IMR-90 (cell line): ENCODE data around the gene SPIN4. TPM values are rescaled to one million over a fixed set of nuclear protein-coding genes. Genes with fewer than 3 reads are reported as not detected.

Source experiments
- ATAC-seq: fragments of 200-7000 bp; cut with Tn5 transposase; 2 replicates; pipeline ENCODE4 v1.9.1; 2020; ENCODE audit warnings: low read depth, mild to moderate bottlenecking, moderate library complexity
- BruUV-seq: library from RNA; stranded (reverse); fragments of 400-500 nt; replicated peaks from 2 replicates; lab custom pipeline; 2021; lab: Mats Ljungman, UMichigan
- CTCF ChIA-PET: fragments of 300-600 bp; formaldehyde crosslinking; extraction: SDS; loops from one replicate; lab custom pipeline; 2021; ENCODE audit warnings: antibody characterized with exemption; lab: Yijun Ruan, JAX
- POLR2A ChIA-PET: fragments of 300-600 bp; sonication (Branson Sonifier 250); formaldehyde crosslinking; loops from one replicate; lab custom pipeline; 2022; ENCODE audit warnings: antibody characterized with exemption; ENCODE audit not compliant: unreplicated experiment; lab: Charles Lee
- DNase-seq: peaks from one replicate; pipeline ENCODE4 v3.0.0; 2013
- H2AFZ ChIP-seq: replicated peaks from 2 replicates; pipeline ENCODE3; 2013; ENCODE audit warnings: low read length, mild to moderate bottlenecking; ENCODE audit not compliant: poor library complexity
- H2AK5ac ChIP-seq: 2 replicates; pipeline ENCODE4 v1.6.1; 2013; ENCODE audit warnings: low read depth, low read length, inconsistent platforms
- H2AK9ac ChIP-seq: replicated peaks from 2 replicates; pipeline ENCODE3; 2013; ENCODE audit warnings: mild to moderate bottlenecking, low read depth, low read length, moderate library complexity; ENCODE audit not compliant: poor library complexity
- H2BK120ac ChIP-seq: 2 replicates; pipeline ENCODE4 v1.6.1; 2013; ENCODE audit warnings: low read depth, low read length, inconsistent platforms
- H2BK15ac ChIP-seq: 3 replicates; pipeline ENCODE4 v1.6.1; 2013; ENCODE audit warnings: low read depth, low read length, inconsistent platforms
- H2BK20ac ChIP-seq: 2 replicates; pipeline ENCODE4 v1.6.1; 2013; ENCODE audit warnings: low read depth, mild to moderate bottlenecking, inconsistent platforms, low read length, moderate library complexity
- H2BK5ac ChIP-seq: 2 replicates; pipeline ENCODE4 v1.6.1; 2013; ENCODE audit warnings: mild to moderate bottlenecking, low read depth, low read length, inconsistent platforms; ENCODE audit not compliant: poor library complexity, severe bottlenecking
- H3K14ac ChIP-seq: replicated peaks from 2 replicates; pipeline ENCODE4 v1.6.1; 2013; ENCODE audit warnings: low read depth, low read length, inconsistent platforms
- H3K18ac ChIP-seq: 2 replicates; pipeline ENCODE4 v1.6.1; 2013; ENCODE audit warnings: low read depth, low read length, control low read depth
- H3K23ac ChIP-seq: 2 replicates; pipeline ENCODE4 v1.6.1; 2013; ENCODE audit warnings: low read depth, low read length, inconsistent platforms
- H3K27ac ChIP-seq: 2 replicates; pipeline ENCODE4 v1.5.1; 2013; ENCODE audit warnings: mild to moderate bottlenecking, control low read depth, low read length; ENCODE audit not compliant: insufficient read depth
- H3K27me3 ChIP-seq: 2 replicates; pipeline ENCODE4 v1.6.1; 2013; ENCODE audit warnings: low read length; ENCODE audit not compliant: control insufficient read depth, insufficient read depth
- H3K36me3 ChIP-seq: 2 replicates; pipeline ENCODE4 v1.6.1; 2013; ENCODE audit warnings: low read length, mixed read lengths; ENCODE audit not compliant: control insufficient read depth, insufficient read depth
- H3K4ac ChIP-seq: 2 replicates; pipeline ENCODE4 v1.6.1; 2013; ENCODE audit warnings: low read depth, low read length, inconsistent platforms
- H3K4me1 ChIP-seq: 2 replicates; pipeline ENCODE4 v1.6.1; 2013; ENCODE audit warnings: low read length, mixed read lengths; ENCODE audit not compliant: control insufficient read depth, insufficient read depth
- H3K4me2 ChIP-seq: 2 replicates; pipeline ENCODE4 v1.6.1; 2013; ENCODE audit warnings: low read depth, mild to moderate bottlenecking, control low read depth, low read length, moderate library complexity
- H3K4me3 ChIP-seq: 2 replicates; pipeline ENCODE4 v1.5.1; 2013; ENCODE audit warnings: low read depth, mild to moderate bottlenecking, control low read depth, low read length, moderate library complexity; ENCODE audit not compliant: insufficient read depth
- H3K56ac ChIP-seq: 2 replicates; pipeline ENCODE4 v1.6.1; 2013; ENCODE audit warnings: low read length, inconsistent platforms; ENCODE audit not compliant: insufficient read depth; ENCODE audit errors: extremely low read depth
- H3K79me1 ChIP-seq, 2 experiments: 2 replicates each; pipeline ENCODE4 v1.6.1; 2013; ENCODE audit warnings: low read length in 2 of 2, inconsistent platforms in 1 of 2, low read depth in 1 of 2
- H3K9ac ChIP-seq: 2 replicates; pipeline ENCODE4 v1.6.1; 2013; ENCODE audit warnings: low read depth, low read length, control low read depth
- H3K9me1 ChIP-seq: 2 replicates; pipeline ENCODE4 v1.6.1; 2013; ENCODE audit warnings: low read length, inconsistent platforms; ENCODE audit not compliant: insufficient read depth
- H3K9me3 ChIP-seq: 2 replicates; pipeline ENCODE4 v1.6.1; 2013; ENCODE audit warnings: low read length; ENCODE audit not compliant: control insufficient read depth, insufficient read depth
- H4K20me1 ChIP-seq: 2 replicates; pipeline ENCODE4 v1.6.1; 2013; ENCODE audit warnings: low read length, inconsistent platforms; ENCODE audit not compliant: insufficient read depth
- H4K5ac ChIP-seq: 2 replicates; pipeline ENCODE4 v1.6.1; 2013; ENCODE audit warnings: mild to moderate bottlenecking, low read depth, low read length, control low read depth
- H4K8ac ChIP-seq, 2 experiments: 2 replicates each; pipeline ENCODE4 v1.6.1; 2013; ENCODE audit warnings: low read depth in 2 of 2, low read length in 2 of 2, control low read depth in 1 of 2, inconsistent platforms in 1 of 2
- H4K91ac ChIP-seq: 2 replicates; pipeline ENCODE4 v1.6.1; 2013; ENCODE audit warnings: low read depth, low read length, inconsistent platforms; ENCODE audit not compliant: insufficient read depth
- BHLHE40 ChIP-seq: fragments of 150-350 bp; IDR thresholded peaks from 2 replicates; pipeline ENCODE4 v1.6.1; 2016; ENCODE audit warnings: mild to moderate bottlenecking, low read depth, low read length
- CEBPB ChIP-seq: IDR thresholded peaks from 2 replicates; pipeline ENCODE4 v1.6.1; 2012; ENCODE audit warnings: low read depth, low read length, improper control_type of control experiment
- CHD1 ChIP-seq: IDR thresholded peaks from 2 replicates; pipeline ENCODE4 v1.6.1; 2012; ENCODE audit warnings: low read depth, low read length, improper control_type of control experiment
- FOS ChIP-seq: fragments of 150-350 bp; IDR thresholded peaks from 2 replicates; pipeline ENCODE4 v1.6.1; 2016; ENCODE audit warnings: low read depth, low read length
- MAFK ChIP-seq: IDR thresholded peaks from 2 replicates; pipeline ENCODE4 v1.6.1; 2012; ENCODE audit warnings: low read depth, low read length, improper control_type of control experiment
- MAZ ChIP-seq: IDR thresholded peaks from 2 replicates; pipeline ENCODE4 v1.6.1; 2012; ENCODE audit warnings: low read depth, mild to moderate bottlenecking, low read length, improper control_type of control experiment, moderate library complexity, borderline replicate concordance
- MXI1 ChIP-seq: IDR thresholded peaks from 2 replicates; pipeline ENCODE4 v1.6.1; 2012; ENCODE audit warnings: low read depth, mild to moderate bottlenecking, low read length, moderate library complexity, borderline replicate concordance
- RAD21 ChIP-seq: IDR thresholded peaks from 2 replicates; pipeline ENCODE4 v1.6.1; 2012; ENCODE audit warnings: low read length, improper control_type of control experiment
- RCOR1 ChIP-seq: IDR thresholded peaks from 2 replicates; pipeline ENCODE4 v1.6.1; 2012; ENCODE audit warnings: mild to moderate bottlenecking, low read length, improper control_type of control experiment; ENCODE audit not compliant: insufficient replicate concordance
- RFX5 ChIP-seq: IDR thresholded peaks from 2 replicates; pipeline ENCODE4 v1.8.0; 2012; ENCODE audit warnings: low read depth, mild to moderate bottlenecking, low read length, moderate library complexity
- WGBS, 2 experiments: methylation state at CpG; one replicate each; pipeline versions ENCODE4 v1.1.5 to v1.1.7; 2013; ENCODE audit warnings: missing lambda C conversion rate in 2 of 2; ENCODE audit not compliant: insufficient read length in 1 of 2; ENCODE audit errors: extremely low coverage in 2 of 2; 5-methylcytosine and 5-hydroxymethylcytosine counted together
- dilution Hi-C: fragments of 300-500 bp; cut with HindIII; formaldehyde crosslinking; loops from one replicate; pipeline ENCODE4 v1.14.3; 2018; ENCODE audit warnings: low sequenced_read_pairs; ENCODE audit not compliant: unreplicated experiment
- in situ Hi-C: fragments of 300-500 bp; cut with MboI; formaldehyde crosslinking; loops from 3 replicates; pipeline ENCODE4 v1.14.3; 2019; ENCODE audit warnings: low sequenced_read_pairs, inconsistent platforms, mixed read lengths
- intact Hi-C: fragments of 100-400 bp; cut with micrococcal nuclease; formaldehyde crosslinking; loops from 2 replicates; pipeline ENCODE4 v1.10.0; 2022
- polyA plus RNA-seq, 3 experiments: library from polyadenylated mRNA; depleted of rRNA; stranded (reverse); fragments of >200 nt; gene quantifications; 2 replicates each; pipeline ENCODE4 v1.2.3, GENCODE V29; 2012; ENCODE audit warnings: low replicate concordance in 1 of 3
- total RNA-seq: library from RNA; depleted of rRNA; stranded (reverse); fragments of >200 nt; gene quantifications from 2 replicates; pipeline ENCODE4 v1.2.3, GENCODE V29; 2012
- TF ChIP-seq, protein P1 (sequence below): conservative IDR thresholded peaks from 2 replicates; pipeline ENCODE4 v1.5.1; 2012; ENCODE audit warnings: mild to moderate bottlenecking, low read depth, low read length, improper control_type of control experiment
- TF ChIP-seq, protein P2 (sequence below): fragments of 150-350 bp; IDR thresholded peaks from 2 replicates; pipeline ENCODE4 v1.6.1; 2016; ENCODE audit warnings: low read depth, mild to moderate bottlenecking, low read length, moderate library complexity, borderline replicate concordance
- TF ChIP-seq, protein P3 (sequence below): fragments of 150-350 bp; IDR thresholded peaks from 2 replicates; pipeline ENCODE4 v1.6.1; 2017; ENCODE audit warnings: mild to moderate bottlenecking, antibody characterized with exemption, low read length, low read depth

Gene SPIN4
- total and polyA plus RNA-seq, 2 of the 4 experiments (the other 2 are of a cell fraction), result 2.9 to 3.2 TPM

DNA sequence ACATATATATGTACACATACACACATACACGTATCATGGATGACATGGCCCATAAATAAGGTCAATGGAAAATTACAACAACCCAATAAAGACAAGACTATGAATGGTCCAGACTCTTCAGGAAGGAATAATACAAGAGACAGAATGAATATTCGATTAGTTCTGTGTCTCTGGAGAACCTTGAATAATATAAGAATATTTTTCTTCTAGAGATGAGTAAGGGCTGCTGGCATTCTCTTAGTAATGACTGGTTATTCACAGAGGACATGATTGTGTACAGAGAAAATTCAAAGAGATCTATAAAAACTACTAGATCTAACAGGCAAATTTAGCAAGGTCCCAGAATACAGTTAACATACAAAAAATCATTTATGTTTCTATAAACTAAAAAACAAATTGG is 23.3 kb downstream of the SPIN4 start:
- no peak overlapping the region for H3K4me2 ChIP-seq
- H3K4me3 ChIP-seq, result no peak overlapping the region
- H2BK5ac ChIP-seq, result no peak overlapping the region
- no peaks in the 10 kb centered on the region for H3K27me3 ChIP-seq
- DNase-seq (no peak), ATAC-seq (no peak)
- H3K9ac ChIP-seq, result no peak overlapping the region
- no peak overlapping the region for H3K27ac ChIP-seq
- H3K36me3 ChIP-seq, result no peaks in the 10 kb centered on the region
- H2BK15ac ChIP-seq, result no peak overlapping the region
- no peaks in the 10 kb centered on the region for H3K9me3 ChIP-seq
- H3K4me1 ChIP-seq, result no peaks in the 10 kb centered on the region
- no peak overlapping the region for H2AK9ac ChIP-seq
- no peaks in the 10 kb centered on the region for H3K9me1 ChIP-seq
- no peak overlapping the region for H3K23ac ChIP-seq
- CTCF ChIA-PET, result no interaction called here
- no CpG with 5 or more reads among the region's 2 CpGs for WGBS, 2 experiments
- no peaks in the 10 kb centered on the region for H3K79me1 ChIP-seq
- POLR2A ChIA-PET, result no interaction called here
- no peak overlapping the region for H4K91ac ChIP-seq
- H3K18ac ChIP-seq, result no peak overlapping the region
- H3K4ac ChIP-seq, result no peak overlapping the region
- in situ Hi-C loops (no loop called here), intact Hi-C loops (no loop called here), dilution Hi-C loops (no loop called here)
- no peak overlapping the region for H2BK120ac ChIP-seq
- TF ChIP-seq RAD21 (no peak), BHLHE40 (no peak), MXI1 (no peak), RFX5 (no peak), CEBPB (no peak), MAFK (no peak), FOS (no peak), CHD1 (no peak), MAZ (no peak), RCOR1 (no peak)
- TF ChIP-seq, protein P1, sequence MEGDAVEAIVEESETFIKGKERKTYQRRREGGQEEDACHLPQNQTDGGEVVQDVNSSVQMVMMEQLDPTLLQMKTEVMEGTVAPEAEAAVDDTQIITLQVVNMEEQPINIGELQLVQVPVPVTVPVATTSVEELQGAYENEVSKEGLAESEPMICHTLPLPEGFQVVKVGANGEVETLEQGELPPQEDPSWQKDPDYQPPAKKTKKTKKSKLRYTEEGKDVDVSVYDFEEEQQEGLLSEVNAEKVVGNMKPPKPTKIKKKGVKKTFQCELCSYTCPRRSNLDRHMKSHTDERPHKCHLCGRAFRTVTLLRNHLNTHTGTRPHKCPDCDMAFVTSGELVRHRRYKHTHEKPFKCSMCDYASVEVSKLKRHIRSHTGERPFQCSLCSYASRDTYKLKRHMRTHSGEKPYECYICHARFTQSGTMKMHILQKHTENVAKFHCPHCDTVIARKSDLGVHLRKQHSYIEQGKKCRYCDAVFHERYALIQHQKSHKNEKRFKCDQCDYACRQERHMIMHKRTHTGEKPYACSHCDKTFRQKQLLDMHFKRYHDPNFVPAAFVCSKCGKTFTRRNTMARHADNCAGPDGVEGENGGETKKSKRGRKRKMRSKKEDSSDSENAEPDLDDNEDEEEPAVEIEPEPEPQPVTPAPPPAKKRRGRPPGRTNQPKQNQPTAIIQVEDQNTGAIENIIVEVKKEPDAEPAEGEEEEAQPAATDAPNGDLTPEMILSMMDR, result no peak
- TF ChIP-seq, protein P2, sequence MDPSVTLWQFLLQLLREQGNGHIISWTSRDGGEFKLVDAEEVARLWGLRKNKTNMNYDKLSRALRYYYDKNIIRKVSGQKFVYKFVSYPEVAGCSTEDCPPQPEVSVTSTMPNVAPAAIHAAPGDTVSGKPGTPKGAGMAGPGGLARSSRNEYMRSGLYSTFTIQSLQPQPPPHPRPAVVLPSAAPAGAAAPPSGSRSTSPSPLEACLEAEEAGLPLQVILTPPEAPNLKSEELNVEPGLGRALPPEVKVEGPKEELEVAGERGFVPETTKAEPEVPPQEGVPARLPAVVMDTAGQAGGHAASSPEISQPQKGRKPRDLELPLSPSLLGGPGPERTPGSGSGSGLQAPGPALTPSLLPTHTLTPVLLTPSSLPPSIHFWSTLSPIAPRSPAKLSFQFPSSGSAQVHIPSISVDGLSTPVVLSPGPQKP, result no peak
- TF ChIP-seq, protein P3, sequence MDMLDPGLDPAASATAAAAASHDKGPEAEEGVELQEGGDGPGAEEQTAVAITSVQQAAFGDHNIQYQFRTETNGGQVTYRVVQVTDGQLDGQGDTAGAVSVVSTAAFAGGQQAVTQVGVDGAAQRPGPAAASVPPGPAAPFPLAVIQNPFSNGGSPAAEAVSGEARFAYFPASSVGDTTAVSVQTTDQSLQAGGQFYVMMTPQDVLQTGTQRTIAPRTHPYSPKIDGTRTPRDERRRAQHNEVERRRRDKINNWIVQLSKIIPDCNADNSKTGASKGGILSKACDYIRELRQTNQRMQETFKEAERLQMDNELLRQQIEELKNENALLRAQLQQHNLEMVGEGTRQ, result no peak
- no peaks in the 10 kb centered on the region for H4K20me1 ChIP-seq
- H4K8ac ChIP-seq, result no peak overlapping the region
- no peak overlapping the region for H3K56ac ChIP-seq
- no peak overlapping the region for H2BK20ac ChIP-seq
- no peak overlapping the region for H2AK5ac ChIP-seq
- H4K5ac ChIP-seq, result no peak overlapping the region
- no peak overlapping the region for H2AFZ ChIP-seq
- H3K14ac ChIP-seq, result no peak overlapping the region
- no TSS peak for BruUV-seq
